H1 (cell line): ENCODE data around the gene PTGER3. TPM values are rescaled to one million over a fixed set of nuclear protein-coding genes. Genes with fewer than 3 reads are reported as not detected.

Source experiments
- RXRA ChIP-seq: IDR thresholded peaks from 2 replicates; pipeline ENCODE4 v1.6.1; 2011; ENCODE audit warnings: low read depth, mild to moderate bottlenecking, low read length, moderate library complexity; ENCODE audit not compliant: insufficient read depth
- polyA plus RNA-seq, 7 experiments: library from polyadenylated mRNA; depleted of rRNA in 3 of 7; stranded (reverse) in 5 of 7; unstranded in 2 of 7; fragments of >200 nt in 5 of 7; fragments of 200-250 nt in 2 of 7; gene quantifications; 1 replicate in 5 of 7; 2 replicates in 1 of 7; 4 replicates in 1 of 7; pipeline versions ENCODE4 v1.2.1 to v1.2.3, GENCODE V29; 2011 to 2013; ENCODE audit warnings: missing spikeins in 2 of 7, mixed read lengths in 2 of 7
- total RNA-seq: library from RNA; stranded (reverse); fragmentation: NEBNext Ultra II Directional; extraction: Animal tissue kit (Norgen Biotek cat#: 25700); gene quantifications from 2 replicates; pipeline ENCODE4 v1.2.1, GENCODE V29; 2021

The PTGER3 gene
- total and polyA plus RNA-seq, 2 of the 8 experiments (the other 6 are each of a cell fraction or from before 2014, with no cell fraction given): 0.38 to 0.82 TPM

DNA sequence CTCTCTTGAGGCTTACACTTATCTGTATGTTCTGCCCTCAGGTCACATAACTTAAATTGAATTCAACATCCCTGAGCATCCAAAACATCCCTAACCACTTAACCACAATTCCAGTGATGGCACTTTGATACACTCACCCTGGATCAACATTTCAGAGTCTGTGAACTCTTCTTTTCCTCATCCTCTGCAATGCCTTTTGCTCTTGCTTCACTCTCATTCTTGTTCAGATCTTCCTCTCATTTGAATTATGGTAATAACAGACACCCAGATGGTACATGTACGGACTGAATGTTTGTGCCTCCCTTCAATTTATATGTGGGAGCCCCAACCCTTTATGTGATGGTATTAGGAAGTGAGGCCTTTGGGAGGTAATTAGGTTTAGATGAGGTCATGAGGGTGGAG lies 33.4 kb downstream of the PTGER3 start (continued):
- TF ChIP-seq RXRA: no peak
